Adrenal gland (tissue), 5 donors: ENCODE results near the gene ZNF558.

Experiments
- CTCF ChIP-seq, 6 experiments: fragments of 450-650 bp in 4 of 6; fragments of 200-600 bp in 2 of 6; sonication (generic) in 1 of 6; IDR thresholded peaks; 1 replicate in 5 of 6; 2 replicates in 1 of 6; pipeline versions ENCODE4 v1.5.1 to v1.8.0; 2016 to 2021; ENCODE audit warnings: antibody characterized with exemption in 6 of 6, mild to moderate bottlenecking in 2 of 6, moderate library complexity in 1 of 6
- POLR2A ChIP-seq, 2 donors: fragments of 450-650 bp; IDR thresholded peaks; one replicate each; pipeline ENCODE4 v1.6.1; 2017; ENCODE audit warnings: antibody characterized with exemption in 2 of 2, mild to moderate bottlenecking in 2 of 2, moderate library complexity in 1 of 2
- donor health status: DM: no; HTN: no; CAD: no.

- TF ChIP-seq CTCF (IDR thresholded peaks at IDR 0.05) = peak in 2 of 6 experiments; percentile 10 to 22
- peak; percentile 74 to 77 for TF ChIP-seq POLR2A (IDR thresholded peaks at IDR 0.05)
Measured at GRCh38 chr19:8832132-8833021, at the start of gene ZNF558, which contains the start of gene MBD3L1.
